Naive thymus-derived CD4-positive, alpha-beta T cell (primary cell): ENCODE data around the gene PCYT1A. TPM values are rescaled to one million over a fixed set of nuclear protein-coding genes. Genes with fewer than 3 reads are reported as not detected.
"Not testable (repeated sequence)": the region's sequence is repeated elsewhere in the genome, so short reads cannot be mapped to it uniquely, and the experiment has no call there.

Experiments used
- ATAC-seq: fragments of 150-1000 bp; cut with Tn5 transposase; 2 replicates; pipeline ENCODE4 v1.10.0; 2021; ENCODE audit warnings: mild to moderate bottlenecking, moderate library complexity
- CTCF ChIA-PET: fragments of 350-600 bp; sonication (Branson Sonifier 250); formaldehyde crosslinking; loops from one replicate; lab custom pipeline; 2021; ENCODE audit warnings: antibody characterized with exemption; lab: Charles Lee
- POLR2A ChIA-PET: fragments of 350-600 bp; sonication (Branson Sonifier 250); formaldehyde crosslinking; loops from one replicate; lab custom pipeline; 2021; ENCODE audit warnings: antibody characterized with exemption, inconsistent platforms; lab: Charles Lee
- DNase-seq, 9 donors: peaks; one replicate each; pipeline versions ENCODE4 v3.0.0 to v3.0.0-alpha.2; 2020 to 2022; ENCODE audit warnings: mixed read lengths in 1 of 9
- H3K27ac ChIP-seq: one replicate; pipeline ENCODE4 v1.7.0; 2013; ENCODE audit warnings: mild to moderate bottlenecking, low read depth, low read length, moderate library complexity
- H3K27me3 ChIP-seq, 2 donors: one replicate each; pipeline ENCODE4 v1.7.0; 2013; ENCODE audit warnings: low read length in 2 of 2, mild to moderate bottlenecking in 2 of 2, moderate library complexity in 2 of 2; ENCODE audit not compliant: control insufficient read depth in 2 of 2, insufficient read depth in 2 of 2
- H3K36me3 ChIP-seq, 3 experiments: 1 replicate in 2 of 3; 2 replicates in 1 of 3; pipeline ENCODE4 v1.7.0; 2013; ENCODE audit warnings: low read length in 3 of 3, mild to moderate bottlenecking in 3 of 3, moderate library complexity in 1 of 3; ENCODE audit not compliant: insufficient read depth in 3 of 3, control insufficient read depth in 2 of 3
- H3K4me1 ChIP-seq, 2 donors: one replicate each; pipeline ENCODE4 v1.7.0; 2013; ENCODE audit warnings: low read length in 2 of 2, mild to moderate bottlenecking in 2 of 2, moderate library complexity in 1 of 2; ENCODE audit not compliant: control insufficient read depth in 2 of 2, insufficient read depth in 2 of 2
- H3K4me3 ChIP-seq: 2 replicates; pipeline ENCODE4 v1.7.0; 2013; ENCODE audit warnings: mild to moderate bottlenecking, low read length
- H3K9me3 ChIP-seq, 3 experiments: 1 replicate in 2 of 3; 2 replicates in 1 of 3; pipeline ENCODE4 v1.7.0; 2013; ENCODE audit warnings: low read length in 3 of 3; ENCODE audit not compliant: control insufficient read depth in 2 of 3
- H3K27ac Mint-ChIP-seq, 9 donors: one replicate each; pipeline ENCODE4 v1.8.0; 2020 to 2022; ENCODE audit warnings: mixed read lengths in 9 of 9, mild to moderate bottlenecking in 8 of 9, moderate library complexity in 5 of 9, inconsistent platforms in 2 of 9
- H3K27me3 Mint-ChIP-seq, 5 donors: one replicate each; pipeline ENCODE4 v1.8.0; 2021 to 2022; ENCODE audit warnings: mixed read lengths in 5 of 5, mild to moderate bottlenecking in 1 of 5
- H3K36me3 Mint-ChIP-seq, 5 donors: one replicate each; pipeline ENCODE4 v1.8.0; 2020 to 2022; ENCODE audit warnings: mixed read lengths in 5 of 5, mild to moderate bottlenecking in 3 of 5, inconsistent platforms in 1 of 5
- H3K4me1 Mint-ChIP-seq, 7 donors: one replicate each; pipeline ENCODE4 v1.8.0; 2020 to 2022; ENCODE audit warnings: mixed read lengths in 7 of 7, mild to moderate bottlenecking in 3 of 7, inconsistent platforms in 1 of 7
- H3K4me3 Mint-ChIP-seq, 10 donors: one replicate each; pipeline ENCODE4 v1.8.0; 2020 to 2022; ENCODE audit warnings: mild to moderate bottlenecking in 10 of 10, mixed read lengths in 10 of 10, moderate library complexity in 6 of 10, inconsistent platforms in 2 of 10
- H3K9me3 Mint-ChIP-seq, 11 donors: one replicate each; pipeline ENCODE4 v1.8.0; 2020 to 2022; ENCODE audit warnings: mixed read lengths in 11 of 11, mild to moderate bottlenecking in 4 of 11, inconsistent platforms in 1 of 11, moderate library complexity in 1 of 11
- intact Hi-C, 2 donors: fragments of 100-400 bp; cut with micrococcal nuclease; formaldehyde crosslinking; loops; one replicate each; pipeline ENCODE4 v1.15.1; 2023
- polyA plus RNA-seq, 2 donors: library from polyadenylated mRNA; unstranded; fragments of 300-500 nt; fragmentation: Illumina TruSeq; gene quantifications; one replicate each; pipeline ENCODE4 v1.2.3, GENCODE V29; 2021
- total RNA-seq, 6 experiments: library from RNA in 5 of 6; stranded (reverse) in 5 of 6; gene quantifications; 1 replicate in 5 of 6; 2 replicates in 1 of 6; pipeline ENCODE4 v1.2.3 and lab custom pipeline; 2021 to 2026

PCYT1A gene
- total and polyA plus RNA-seq, 7 experiments from 2014 or later, result 11.5 to 87.6 (median 59.4) TPM

DNA sequence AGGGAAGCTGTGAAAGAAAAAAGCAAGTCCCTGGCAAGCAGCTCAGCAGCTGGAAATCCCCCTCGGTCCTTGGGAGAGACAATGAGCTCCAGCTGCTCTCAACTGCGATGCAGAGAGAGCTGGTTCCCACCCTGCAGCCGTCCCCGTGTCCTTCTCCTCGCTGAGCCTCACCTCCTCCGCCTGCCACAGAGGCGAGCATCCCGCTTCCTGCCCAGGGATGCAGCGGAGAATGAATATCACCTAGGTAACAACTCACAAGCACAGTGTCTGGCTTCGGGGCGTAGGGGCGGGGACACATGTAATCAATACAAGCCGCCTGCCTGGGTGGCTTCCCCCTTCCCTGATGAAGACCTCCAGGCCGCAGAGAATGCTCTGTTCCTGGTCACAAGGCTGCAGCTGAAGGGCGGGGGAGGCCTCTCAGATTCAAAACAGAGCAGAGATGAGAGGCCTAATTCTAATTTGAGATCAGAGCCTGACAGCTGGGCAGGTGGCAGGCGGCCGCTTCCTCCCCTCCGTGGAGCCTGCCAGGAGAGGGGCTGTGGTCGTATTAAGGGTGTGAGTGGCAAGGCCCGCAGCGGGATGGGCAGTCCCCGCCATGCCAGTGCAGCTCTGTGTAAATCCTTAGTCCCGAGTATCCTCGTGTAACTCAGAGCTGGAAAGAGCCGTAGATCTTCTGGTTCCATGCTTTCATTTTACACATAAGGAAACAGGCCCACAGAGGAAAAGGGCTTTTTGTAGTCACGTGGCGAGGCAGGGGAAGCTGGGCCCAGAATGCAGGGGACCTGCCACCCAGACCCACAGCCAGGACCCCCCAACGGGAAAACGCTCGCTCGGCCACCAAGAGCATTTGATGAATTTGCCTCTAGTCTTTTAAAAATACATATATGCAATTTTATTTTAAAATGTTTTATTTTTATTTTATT, 100.6 kb downstream of the PCYT1A start:
- H3K4me3 ChIP-seq, result peak overlapping the region; percentile 7
- intact Hi-C loops, result no loop called here
- ATAC-seq (peak; percentile 4), DNase-seq (no peak)
- no peaks in the 10 kb centered on the region for H3K9me3 Mint-ChIP-seq
- H3K4me1 Mint-ChIP-seq, result peaks cover 11 to 49% (median 16%) of the 10 kb centered on the region in 7 donors
- no peaks in the 10 kb centered on the region for H3K27me3 ChIP-seq
- no peaks in the 10 kb centered on the region for H3K27me3 Mint-ChIP-seq
- H3K4me3 Mint-ChIP-seq, result peak overlapping the region in 8 of 10 donors; percentile 29 to 70 (median 52)
- H3K36me3 Mint-ChIP-seq, result peaks cover 0 to 4% (median 0%) of the 10 kb centered on the region in 5 donors
- H3K27ac Mint-ChIP-seq, result peak overlapping the region in 7 of 9 donors; percentile 14 to 82 (median 67)
- H3K9me3 ChIP-seq, result no peaks in the 10 kb centered on the region
- POLR2A ChIA-PET, result interaction anchor here (0.8 to 1.9 kb wide), 3 partner anchors 8 to 118 kb away, joined by 3 to 7 read pairs (median 3); no protein-coding TSS in a partner anchor
- H3K27ac ChIP-seq, result peak overlapping the region; percentile 21
- CTCF ChIA-PET, result interaction anchor here (0.7 to 19.6 kb wide), 2 partner anchors 113 to 1111 kb away, joined by 3 to 209 read pairs; no protein-coding TSS in a partner anchor
- H3K36me3 ChIP-seq, result no peaks in the 10 kb centered on the region
- H3K4me1 ChIP-seq, result peaks cover 4 to 25% of the 10 kb centered on the region in 2 donors

DNA sequence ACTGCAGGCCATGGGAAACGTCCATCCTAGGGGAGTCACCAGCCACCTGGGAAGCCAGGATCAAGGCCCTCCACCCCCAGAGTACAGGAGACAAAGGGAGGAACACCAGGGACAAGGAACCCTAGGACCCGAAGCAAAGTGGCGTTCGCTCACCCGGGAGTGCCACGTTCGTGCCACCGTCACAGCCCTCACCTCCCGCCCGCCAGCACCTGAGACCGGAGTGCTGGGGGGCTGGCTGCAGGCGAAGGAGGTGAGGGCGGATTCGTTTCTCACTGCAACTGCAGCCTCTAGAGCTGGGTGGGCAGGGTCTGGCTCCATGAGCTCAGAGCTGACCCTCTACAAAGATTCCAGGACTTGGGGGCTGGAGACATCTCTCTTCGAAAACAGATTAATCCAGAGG, 102.6 kb downstream of the PCYT1A start:
- H3K4me1 ChIP-seq, result peaks cover 16 to 41% of the 10 kb centered on the region in 2 donors
- intact Hi-C loops, result no loop called here
- no peaks in the 10 kb centered on the region for H3K36me3 ChIP-seq
- Mint-ChIP-seq H3K9me3 (no peaks in the 10 kb centered on the region), H3K27ac (peak overlapping the region in 1 of 9 donors; percentile 33), H3K4me1 (peaks cover 17 to 61% (median 26%) of the 10 kb centered on the region in 7 donors), H3K36me3 (peaks cover 0 to 4% (median 0%) of the 10 kb centered on the region in 5 donors), H3K4me3 (no peak overlapping the region), H3K27me3 (no peaks in the 10 kb centered on the region)
- H3K27ac ChIP-seq, result no peak overlapping the region
- ChIA-PET CTCF (interaction anchor here (19.6 kb wide), 1 partner anchor 111 kb away, joined by 209 read pairs; no protein-coding TSS in a partner anchor), POLR2A (no interaction called here)
- DNase-seq (no peak), ATAC-seq (no peak)
- H3K27me3 ChIP-seq, result no peaks in the 10 kb centered on the region
- H3K9me3 ChIP-seq, result no peaks in the 10 kb centered on the region
- H3K4me3 ChIP-seq, result no peak overlapping the region

GRCh38 chr3:196184169-196184432, 103.4 kb downstream of the PCYT1A start:
- H3K27me3 Mint-ChIP-seq, H3K9me3 ChIP-seq, H3K4me3 ChIP-seq, H3K27ac ChIP-seq, H3K36me3 ChIP-seq, H3K27me3 ChIP-seq, H3K4me3 Mint-ChIP-seq, H3K9me3 Mint-ChIP-seq, ATAC-seq, CTCF ChIA-PET, intact Hi-C loops, DNase-seq, H3K36me3 Mint-ChIP-seq: not testable (repeated sequence)
- peaks cover 23 to 68% (median 34%) of the 10 kb centered on the region in 7 donors for H3K4me1 Mint-ChIP-seq
- peak overlapping the region in 1 of 9 donors; percentile 93 for H3K27ac Mint-ChIP-seq
- peaks cover 22 to 49% of the 10 kb centered on the region in 2 donors for H3K4me1 ChIP-seq
- POLR2A ChIA-PET, result interaction anchor here (0.9 kb wide), 1 partner anchor 105 kb away, joined by 3 read pairs; no protein-coding TSS in a partner anchor

DNA sequence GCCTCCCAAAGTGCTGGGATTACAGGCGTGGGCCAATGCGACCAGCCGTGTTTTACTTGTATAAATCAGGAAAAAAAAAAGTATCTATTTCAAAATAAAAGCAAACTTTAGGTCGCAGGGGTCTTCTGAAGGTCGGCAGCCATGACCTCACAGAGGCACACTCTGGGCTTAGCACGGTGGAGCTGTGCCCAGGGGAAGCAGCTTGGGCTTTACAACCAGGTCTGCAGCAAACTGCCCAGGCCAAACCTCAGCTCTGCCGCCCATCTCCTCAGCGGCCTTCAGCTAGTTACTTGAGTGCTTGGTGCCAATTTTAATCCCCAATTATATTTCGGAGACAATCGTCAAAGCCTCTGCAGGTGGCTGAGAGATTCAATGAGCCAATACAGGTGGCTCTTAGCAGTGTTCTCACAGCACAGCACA, 106.4 kb downstream of the PCYT1A start:
- ATAC-seq (no peak), DNase-seq (no peak)
- H3K27me3 ChIP-seq, result no peaks in the 10 kb centered on the region
- Mint-ChIP-seq H3K4me3 (peak overlapping the region in 3 of 10 donors; percentile 14 to 81 (median 69)), H3K4me1 (peaks cover 16 to 62% (median 35%) of the 10 kb centered on the region in 7 donors), H3K27ac (peak overlapping the region in 8 of 9 donors; percentile 93 to 99 (median 94)), H3K27me3 (no peaks in the 10 kb centered on the region), H3K9me3 (no peaks in the 10 kb centered on the region), H3K36me3 (peaks cover 0 to 7% (median 0%) of the 10 kb centered on the region in 5 donors)
- no peaks in the 10 kb centered on the region for H3K9me3 ChIP-seq
- intact Hi-C loops, result no loop called here
- POLR2A ChIA-PET, result interaction anchor here (0.5 to 3.5 kb wide), 3 partner anchors 12 to 1114 kb away, joined by 5 to 40 read pairs (median 20); no protein-coding TSS in a partner anchor
- H3K4me1 ChIP-seq, result peaks cover 29 to 45% of the 10 kb centered on the region in 2 donors
- CTCF ChIA-PET, result interaction anchor here (0.6 to 2.6 kb wide), 2 partner anchors 108 to 173 kb away, joined by 3 to 26 read pairs; no protein-coding TSS in a partner anchor
- H3K4me3 ChIP-seq, result no peak overlapping the region
- H3K36me3 ChIP-seq, result no peaks in the 10 kb centered on the region
- H3K27ac ChIP-seq, result peak overlapping the region; percentile 29

DNA sequence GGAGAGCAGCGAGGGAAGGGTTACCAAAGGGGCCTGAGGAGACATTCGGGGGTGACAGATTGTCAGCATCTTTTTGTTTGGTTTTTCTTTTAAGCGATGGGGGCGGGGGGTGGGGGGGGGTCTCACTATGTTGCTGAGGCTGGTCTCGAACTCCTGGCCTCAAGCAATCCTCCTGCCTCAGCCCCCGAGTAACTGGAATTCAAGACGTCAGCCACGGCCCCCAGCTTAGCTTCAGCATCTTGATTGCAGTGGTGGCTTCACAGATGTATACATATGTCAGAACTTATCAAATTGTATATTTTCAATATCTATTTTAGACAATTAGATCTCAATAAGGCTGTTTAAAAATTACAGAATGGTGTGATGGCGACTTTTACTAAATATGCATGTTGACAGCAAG, 107.2 kb downstream of the PCYT1A start:
- Mint-ChIP-seq H3K9me3 (no peaks in the 10 kb centered on the region), H3K27ac (peak overlapping the region; percentile 86 to 99 (median 93)), H3K4me3 (peak overlapping the region in 9 of 10 donors; percentile 66 to 88 (median 72)), H3K27me3 (no peaks in the 10 kb centered on the region), H3K4me1 (peaks cover 16 to 62% (median 35%) of the 10 kb centered on the region in 7 donors), H3K36me3 (peaks cover 0 to 7% (median 0%) of the 10 kb centered on the region in 5 donors)
- H3K36me3 ChIP-seq, result no peaks in the 10 kb centered on the region
- H3K4me1 ChIP-seq, result peaks cover 29 to 44% of the 10 kb centered on the region in 2 donors
- ChIA-PET POLR2A (interaction anchor here (0.8 to 3.5 kb wide), 13 partner anchors 9 to 561 kb away, joined by 3 to 40 read pairs (median 5); partner anchors contain the start of genes FBXO45, UBXN7 and WDR53), CTCF (interaction anchor here (0.5 to 2.6 kb wide), 5 partner anchors 16 to 172 kb away, joined by 3 to 26 read pairs (median 6); no protein-coding TSS in a partner anchor)
- intact Hi-C loops, result no loop called here
- no peak for ATAC-seq
- H3K27ac ChIP-seq, result peak overlapping the region; percentile 79
- no peak for DNase-seq
- no peaks in the 10 kb centered on the region for H3K9me3 ChIP-seq
- peak overlapping the region; percentile 41 for H3K4me3 ChIP-seq
- H3K27me3 ChIP-seq, result no peaks in the 10 kb centered on the region
